H9 (cell line): ENCODE data around the gene AIFM3. TPM values are rescaled to one million over a fixed set of nuclear protein-coding genes. Genes with fewer than 3 reads are reported as not detected.

Source experiments
- DNase-seq: peaks from one replicate; pipeline ENCODE4 v3.0.0-alpha.2; 2017
- H2AFZ ChIP-seq: one replicate; pipeline ENCODE4 v1.6.1; 2013; ENCODE audit warnings: mild to moderate bottlenecking, low read length, control low read depth, moderate library complexity
- H2AK5ac ChIP-seq: 2 replicates; pipeline ENCODE4 v1.6.1; 2013; ENCODE audit warnings: low read length, control low read depth, mixed read lengths; ENCODE audit not compliant: insufficient read length
- H2BK120ac ChIP-seq: one replicate; pipeline ENCODE4 v1.6.1; 2013; ENCODE audit warnings: low read depth, mild to moderate bottlenecking, low read length, control low read depth, inconsistent platforms; ENCODE audit not compliant: poor library complexity, severe bottlenecking
- H2BK12ac ChIP-seq: 2 replicates; pipeline ENCODE4 v1.6.1; 2013; ENCODE audit warnings: low read length, control low read depth, mixed read lengths, low read depth; ENCODE audit not compliant: insufficient read length
- H2BK15ac ChIP-seq: 2 replicates; pipeline ENCODE4 v1.6.1; 2013; ENCODE audit warnings: low read depth, low read length, control low read depth
- H2BK20ac ChIP-seq: one replicate; pipeline ENCODE4 v1.6.1; 2013; ENCODE audit warnings: low read depth, mild to moderate bottlenecking, low read length, control low read depth, inconsistent platforms; ENCODE audit not compliant: poor library complexity, severe bottlenecking
- H2BK5ac ChIP-seq: 2 replicates; pipeline ENCODE4 v1.6.1; 2013; ENCODE audit warnings: low read length, control low read depth, mixed read lengths; ENCODE audit not compliant: insufficient read length
- H3K14ac ChIP-seq: 2 replicates; pipeline ENCODE4 v1.6.1; 2013; ENCODE audit warnings: low read length, control low read depth; ENCODE audit not compliant: insufficient read depth
- H3K18ac ChIP-seq: 2 replicates; pipeline ENCODE4 v1.6.1; 2013; ENCODE audit warnings: low read depth, mild to moderate bottlenecking, mixed read lengths, low read length, control low read depth; ENCODE audit not compliant: insufficient read length
- H3K23ac ChIP-seq: 2 replicates; pipeline ENCODE4 v1.6.1; 2013; ENCODE audit warnings: low read length, control low read depth, mixed read lengths, low read depth; ENCODE audit not compliant: insufficient read length
- H3K23me2 ChIP-seq: 2 replicates; pipeline ENCODE4 v1.6.1; 2013; ENCODE audit warnings: low read depth, mild to moderate bottlenecking, mixed read lengths, low read length, control low read depth; ENCODE audit not compliant: insufficient read length, poor library complexity, severe bottlenecking
- H3K27ac ChIP-seq: 2 replicates; pipeline ENCODE4 v1.5.1; 2013; ENCODE audit warnings: low read length, control low read depth, mixed read lengths, low read depth; ENCODE audit not compliant: insufficient read length
- H3K27me3 ChIP-seq: 2 replicates; pipeline ENCODE4 v1.6.1; 2013; ENCODE audit warnings: low read length, control low read depth, inconsistent platforms; ENCODE audit not compliant: insufficient read depth
- H3K4ac ChIP-seq: 2 replicates; pipeline ENCODE4 v1.6.1; 2013; ENCODE audit warnings: low read depth, mild to moderate bottlenecking, control low read depth, inconsistent platforms, low read length, moderate library complexity
- H3K4me1 ChIP-seq: 2 replicates; pipeline ENCODE4 v1.6.1; 2013; ENCODE audit warnings: low read length, control low read depth, inconsistent platforms; ENCODE audit not compliant: insufficient read depth
- H3K4me2 ChIP-seq: 2 replicates; pipeline ENCODE4 v1.6.1; 2013; ENCODE audit warnings: low read length, control low read depth, mixed read lengths; ENCODE audit not compliant: insufficient read length, insufficient read depth
- H3K56ac ChIP-seq: 2 replicates; pipeline ENCODE4 v1.6.1; 2013; ENCODE audit warnings: low read depth, mild to moderate bottlenecking, mixed read lengths, low read length, control low read depth; ENCODE audit not compliant: insufficient read length
- H3K79me1 ChIP-seq: 2 replicates; pipeline ENCODE4 v1.6.1; 2013; ENCODE audit warnings: low read depth, mild to moderate bottlenecking, moderate library complexity, low read length, control low read depth, inconsistent platforms; ENCODE audit not compliant: insufficient read depth, poor library complexity, severe bottlenecking
- H3K79me2 ChIP-seq: 2 replicates; pipeline ENCODE4 v1.6.1; 2013; ENCODE audit warnings: low read length, control low read depth, inconsistent platforms; ENCODE audit not compliant: insufficient read depth
- H3K9ac ChIP-seq: 2 replicates; pipeline ENCODE4 v1.6.1; 2013; ENCODE audit warnings: low read length, control low read depth, mixed read lengths; ENCODE audit not compliant: insufficient read length; ENCODE audit errors: extremely low read depth
- H3K9me3 ChIP-seq: one replicate; pipeline ENCODE4 v1.6.1; 2013; ENCODE audit warnings: low read depth, low read length, inconsistent platforms; ENCODE audit not compliant: control insufficient read depth
- H3T11ph ChIP-seq: one replicate; pipeline ENCODE4 v1.6.1; 2013; ENCODE audit warnings: mild to moderate bottlenecking, low read length, control low read depth, inconsistent platforms
- H4K20me1 ChIP-seq: one replicate; pipeline ENCODE4 v1.6.1; 2013; ENCODE audit not compliant: control insufficient read depth, insufficient read length, insufficient read depth
- H4K5ac ChIP-seq: 2 replicates; pipeline ENCODE4 v1.6.1; 2013; ENCODE audit warnings: low read depth, mild to moderate bottlenecking, mixed read lengths, low read length, control low read depth; ENCODE audit not compliant: insufficient read length
- H4K8ac ChIP-seq: replicated peaks from 2 replicates; pipeline ENCODE4 v1.6.1; 2013; ENCODE audit warnings: low read length, control low read depth, mixed read lengths, low read depth; ENCODE audit not compliant: insufficient read length
- H4K91ac ChIP-seq: 2 replicates; pipeline ENCODE4 v1.6.1; 2013; ENCODE audit warnings: low read depth, mild to moderate bottlenecking, moderate library complexity, mixed read lengths, low read length, control low read depth; ENCODE audit not compliant: insufficient read length
- H3K27ac Mint-ChIP-seq, 3 experiments: 2 replicates in 2 of 3; 3 replicates in 1 of 3; pipeline ENCODE4 v1.8.0; 2020 to 2021; ENCODE audit warnings: mixed read lengths in 3 of 3, mild to moderate bottlenecking in 1 of 3, moderate library complexity in 1 of 3
- H3K27me3 Mint-ChIP-seq: 2 replicates; pipeline ENCODE4 v1.8.0; 2021; ENCODE audit warnings: low read depth, mild to moderate bottlenecking, moderate library complexity, mixed read lengths
- H3K36me3 Mint-ChIP-seq, 3 experiments: 2 replicates in 2 of 3; 3 replicates in 1 of 3; pipeline ENCODE4 v1.8.0; 2020 to 2021; ENCODE audit warnings: low read depth in 3 of 3, mixed read lengths in 3 of 3; ENCODE audit not compliant: insufficient read depth in 1 of 3
- H3K4me1 Mint-ChIP-seq, 2 experiments: 2 replicates each; pipeline ENCODE4 v1.8.0; 2020; ENCODE audit warnings: mixed read lengths in 2 of 2
- H3K4me3 Mint-ChIP-seq, 2 experiments: 2 replicates in 1 of 2; 3 replicates in 1 of 2; pipeline ENCODE4 v1.8.0; 2020 to 2021; ENCODE audit warnings: mild to moderate bottlenecking in 2 of 2, mixed read lengths in 2 of 2, moderate library complexity in 1 of 2
- H3K9me3 Mint-ChIP-seq, 2 experiments: 2 replicates in 1 of 2; 3 replicates in 1 of 2; pipeline ENCODE4 v1.8.0; 2020; ENCODE audit warnings: mild to moderate bottlenecking in 2 of 2, mixed read lengths in 2 of 2, moderate library complexity in 1 of 2
- CTCF ChIP-seq: fragments of 200-600 bp; sonication (generic); conservative IDR thresholded peaks from 3 replicates; pipeline ENCODE4 v1.8.0; 2021; ENCODE audit warnings: antibody characterized with exemption, mild to moderate bottlenecking
- WGBS: extraction: QIAGEN DNeasy Blood & Tissue Kit; methylation state at CpG from one replicate; pipeline ENCODE4 v1.1.7; 2013; ENCODE audit warnings: missing lambda C conversion rate, low lambda C conversion rate, mixed read lengths; ENCODE audit not compliant: insufficient read length; ENCODE audit errors: extremely low coverage; 5-methylcytosine and 5-hydroxymethylcytosine counted together
- total RNA-seq: library from RNA; stranded (reverse); gene quantifications from 2 replicates; pipeline ENCODE4 v1.2.1, GENCODE V29; 2021

The AIFM3 gene
- total RNA-seq, 1 experiment from 2014 or later = 1.9 TPM

- Histone ChIP-seq H3K4me1 (no peaks in the 10 kb centered on the region), H4K5ac (no peak overlapping the region), H3K79me1 (no peaks in the 10 kb centered on the region), H3K4me2 (no peak overlapping the region), H3K9me3 (no peaks in the 10 kb centered on the region), H4K91ac (no peak overlapping the region), H3K4ac (no peak overlapping the region), H3T11ph (no peak overlapping the region), H4K20me1 (no peaks in the 10 kb centered on the region), H2BK15ac (no peak overlapping the region), H2AK5ac (no peak overlapping the region), H2BK12ac (no peak overlapping the region), H3K18ac (no peak overlapping the region), H2BK5ac (no peak overlapping the region), H2AFZ (no peak overlapping the region), H4K8ac (no peak overlapping the region), H3K56ac (no peak overlapping the region), H3K27ac (no peak overlapping the region), H2BK120ac (no peak overlapping the region), H3K9ac (no peak overlapping the region), H3K23ac (no peak overlapping the region), H2BK20ac (no peak overlapping the region), H3K27me3 (no peaks in the 10 kb centered on the region), H3K14ac (no peak overlapping the region), H3K23me2 (no peaks in the 10 kb centered on the region), H3K79me2 (no peaks in the 10 kb centered on the region)
- Mint-ChIP-seq H3K4me1 (0 out of 4 replicates have a peak, but pooled peaks cover 0 to 2% of the 10 kb centered on the region in 2 experiments), H3K27me3 (no peaks in the 10 kb centered on the region), H3K36me3 (peaks cover 0 to 42% (median 24%) of the 10 kb centered on the region in 3 experiments), H3K4me3 (no peak overlapping the region), H3K27ac (no peak overlapping the region), H3K9me3 (no peaks in the 10 kb centered on the region; a peak in 1 of 5 replicates)
- peak; percentile 11; the same call in 1 of the 3 replicates for TF ChIP-seq CTCF
- no peak for DNase-seq
- no CpG with 5 or more reads among the region's 16 CpGs for WGBS
Measured at GRCh38 chr22:20988573-20989322, 21.7 kb downstream of the AIFM3 start.
